Bronchial epithelial cell (primary cell): ENCODE measurements around the gene CARD8. TPM values are rescaled to one million over a fixed set of nuclear protein-coding genes. Genes with fewer than 3 reads are reported as not detected.
A peak's percentile ranks its signal among the peaks of the same experiment; 100 is the strongest.
"Not testable (repeated sequence)": the region's sequence is repeated elsewhere in the genome, so short reads cannot be mapped to it uniquely, and the experiment has no call there.

Experiments used
- DNase-seq: peaks from one replicate; pipeline ENCODE4 v3.0.0-alpha.2; 2010; ENCODE audit warnings: low read depth
- FAIRE-seq: peaks from 2 replicates; lab custom pipeline; 2011; peaks lifted over from hg19 to GRCh38; lab: Jason Lieb, UNC
- H3K27me3 ChIP-seq: 2 replicates; pipeline ENCODE4 v1.5.1; 2011; ENCODE audit warnings: low read length; ENCODE audit not compliant: control insufficient read depth, insufficient read depth
- H3K36me3 ChIP-seq: 2 replicates; pipeline ENCODE4 v1.5.1; 2011; ENCODE audit warnings: low read length; ENCODE audit not compliant: control insufficient read depth, insufficient read depth
- H3K4me3 ChIP-seq: 2 replicates; pipeline ENCODE4 v1.5.1; 2011; ENCODE audit warnings: mild to moderate bottlenecking, low read depth, low read length, control low read depth
- CTCF ChIP-seq: IDR thresholded peaks from 2 replicates; pipeline ENCODE4 v1.5.1; 2011; ENCODE audit warnings: mild to moderate bottlenecking, moderate library complexity, low read length, control low read depth, inconsistent platforms; ENCODE audit not compliant: insufficient read depth, severe bottlenecking
- total RNA-seq: library from RNA; depleted of rRNA; stranded (reverse); fragments of >200 nt; gene quantifications from 2 replicates; pipeline ENCODE4 v1.2.1, GENCODE V29; 2014

Gene CARD8
- total RNA-seq, 1 donor from 2014 or later: 2.1 TPM

- no peak overlapping the region for H3K4me3 ChIP-seq
- FAIRE-seq: no peak
Measured at GRCh38 chr19:48247212-48247611, 8.5 kb downstream of the CARD8 start.

DNA sequence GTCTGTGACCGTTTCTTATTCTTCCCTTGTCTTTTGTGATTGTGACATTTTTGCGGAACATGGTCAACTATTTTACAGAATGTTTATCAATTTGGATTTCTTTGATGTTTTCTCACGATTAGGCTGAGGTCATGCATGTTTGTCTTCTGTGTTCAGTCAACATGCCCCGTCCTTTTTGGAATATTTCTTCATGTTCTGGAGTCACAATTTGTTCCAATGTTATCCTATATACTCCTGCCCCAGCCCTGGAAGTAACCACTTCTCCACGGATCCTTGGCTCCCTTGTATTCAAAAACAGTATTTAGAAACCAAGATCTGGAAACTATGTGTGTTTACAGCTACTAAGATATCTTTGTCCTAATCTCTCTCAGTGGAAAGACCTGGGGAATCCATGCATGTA is 9.6 kb downstream of the CARD8 start:
- DNase-seq (no peak), FAIRE-seq (no peak)
- H3K27me3 ChIP-seq: no peaks in the 10 kb centered on the region
- H3K4me3 ChIP-seq: no peak overlapping the region
- H3K36me3 ChIP-seq: peaks cover 1% of the 10 kb centered on the region
- TF ChIP-seq CTCF: no peak

More at GRCh38 chr19:48247212-48247611, 8.5 kb downstream of the CARD8 start:
- H3K27me3 ChIP-seq: no peaks in the 10 kb centered on the region
- no peak for TF ChIP-seq CTCF
- H3K36me3 ChIP-seq: peaks cover 1% of the 10 kb centered on the region
- no peak for DNase-seq

GRCh38 chr19:48244281-48244680 is 11.4 kb downstream of the CARD8 start:
- DNase-seq: peak; percentile 58
- no peak for TF ChIP-seq CTCF
- Histone ChIP-seq H3K36me3 (peaks cover 1% of the 10 kb centered on the region), H3K27me3 (no peaks in the 10 kb centered on the region), H3K4me3 (no peak overlapping the region)
- FAIRE-seq: no peak

DNA sequence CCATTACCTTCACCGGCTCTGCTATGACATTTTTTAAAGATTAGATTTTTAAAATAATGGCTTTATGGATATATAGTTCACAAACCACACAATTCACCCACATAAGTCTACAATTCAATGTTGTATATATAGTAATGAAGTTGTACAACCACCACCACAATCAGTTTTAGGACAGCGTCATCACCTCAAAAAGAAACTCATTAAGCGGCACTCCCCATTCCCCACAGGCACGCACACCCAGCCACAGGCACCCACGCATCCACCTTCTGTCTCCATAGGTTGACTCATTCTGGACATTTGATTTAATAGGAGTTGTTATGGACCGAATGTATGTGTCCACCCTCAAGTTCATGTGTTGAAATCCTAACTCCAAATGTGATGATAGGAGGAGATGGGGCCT is 13.9 kb downstream of the CARD8 start:
- FAIRE-seq, H3K36me3 ChIP-seq, DNase-seq, H3K4me3 ChIP-seq, H3K27me3 ChIP-seq: not testable (repeated sequence)

DNA sequence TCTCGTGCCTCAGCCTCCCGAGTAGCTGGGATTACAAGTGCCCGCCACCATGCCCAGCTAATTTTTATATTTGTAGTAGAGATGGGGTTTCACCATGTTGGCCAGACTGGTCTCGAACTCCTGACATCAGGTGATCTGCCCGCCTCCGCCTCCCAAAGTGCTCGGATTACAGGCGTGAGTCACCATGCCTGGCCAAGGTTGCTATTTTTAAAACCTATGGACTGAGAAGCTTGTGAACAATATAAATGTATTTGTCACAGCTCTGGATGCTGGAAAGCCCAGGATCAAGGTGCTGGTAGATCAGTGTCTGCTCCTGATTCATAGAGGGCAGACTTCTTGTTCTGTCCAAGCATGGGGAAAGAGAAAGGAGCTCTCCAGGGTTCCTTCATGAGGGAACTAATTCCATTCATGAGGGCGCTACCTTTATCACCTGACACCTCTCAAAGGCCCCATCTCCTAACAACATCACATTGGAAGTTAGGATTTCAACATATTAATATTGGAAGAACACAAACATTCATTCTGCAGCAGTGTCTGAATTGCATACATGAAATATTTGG is 16.1 kb downstream of the CARD8 start:
- FAIRE-seq (no peak), DNase-seq (peak; percentile 35)

GRCh38 chr19:48239120-48239519 is 16.6 kb downstream of the CARD8 start:
- Histone ChIP-seq H3K4me3 (no peak overlapping the region), H3K36me3 (no peaks in the 10 kb centered on the region), H3K27me3 (no peaks in the 10 kb centered on the region)
- no peak for TF ChIP-seq CTCF
- FAIRE-seq (no peak), DNase-seq (no peak)

More for the DNA sequence above, 16.1 kb downstream of the CARD8 start:
- Histone ChIP-seq H3K27me3 (no peaks in the 10 kb centered on the region), H3K4me3 (no peak overlapping the region), H3K36me3 (no peaks in the 10 kb centered on the region)
- no peak for TF ChIP-seq CTCF
